Endothelial cell (in vitro differentiated cells): Measurements from ENCODE around the gene CRAMP1. TPM values are rescaled to one million over a fixed set of nuclear protein-coding genes. Genes with fewer than 3 reads are reported as not detected.

ENCODE experiments used
- DNase-seq: peaks from one replicate; pipeline ENCODE4 v3.0.0; 2021; ENCODE audit warnings: low spot score
- H3K27ac Mint-ChIP-seq: one replicate; pipeline ENCODE4 v1.8.0; 2021; ENCODE audit warnings: mixed read lengths, inconsistent platforms; ENCODE audit not compliant: unreplicated experiment
- H3K27me3 Mint-ChIP-seq: one replicate; pipeline ENCODE4 v1.8.0; 2021; ENCODE audit warnings: mild to moderate bottlenecking, moderate library complexity, mixed read lengths, inconsistent platforms; ENCODE audit not compliant: unreplicated experiment
- H3K36me3 Mint-ChIP-seq: one replicate; pipeline ENCODE4 v1.8.0; 2021; ENCODE audit warnings: mild to moderate bottlenecking, low read depth, mixed read lengths, inconsistent platforms; ENCODE audit not compliant: unreplicated experiment
- H3K4me1 Mint-ChIP-seq: one replicate; pipeline ENCODE4 v1.8.0; 2021; ENCODE audit warnings: mild to moderate bottlenecking, mixed read lengths, inconsistent platforms; ENCODE audit not compliant: unreplicated experiment
- H3K4me3 Mint-ChIP-seq: one replicate; pipeline ENCODE4 v1.8.0; 2021; ENCODE audit warnings: mild to moderate bottlenecking, mixed read lengths, inconsistent platforms; ENCODE audit not compliant: unreplicated experiment
- H3K9me3 Mint-ChIP-seq: one replicate; pipeline ENCODE4 v1.8.0; 2021; ENCODE audit warnings: mixed read lengths, inconsistent platforms; ENCODE audit not compliant: unreplicated experiment
- total RNA-seq: library from RNA; stranded (reverse); fragmentation: NEBNext Ultra II Directional; extraction: Animal tissue kit (Norgen Biotek cat#: 25700); gene quantifications from one replicate; pipeline ENCODE4 v1.2.1, GENCODE V29; 2021; ENCODE audit not compliant: unreplicated experiment
- TF ChIP-seq, protein P1 (sequence below): fragments of 200-600 bp; sonication (generic); IDR thresholded peaks from one replicate; pipeline ENCODE4 v1.5.0; 2021; ENCODE audit warnings: antibody characterized with exemption; ENCODE audit not compliant: unreplicated experiment

Gene CRAMP1
- total RNA-seq, 1 donor from 2014 or later = 46.8 TPM

DNA sequence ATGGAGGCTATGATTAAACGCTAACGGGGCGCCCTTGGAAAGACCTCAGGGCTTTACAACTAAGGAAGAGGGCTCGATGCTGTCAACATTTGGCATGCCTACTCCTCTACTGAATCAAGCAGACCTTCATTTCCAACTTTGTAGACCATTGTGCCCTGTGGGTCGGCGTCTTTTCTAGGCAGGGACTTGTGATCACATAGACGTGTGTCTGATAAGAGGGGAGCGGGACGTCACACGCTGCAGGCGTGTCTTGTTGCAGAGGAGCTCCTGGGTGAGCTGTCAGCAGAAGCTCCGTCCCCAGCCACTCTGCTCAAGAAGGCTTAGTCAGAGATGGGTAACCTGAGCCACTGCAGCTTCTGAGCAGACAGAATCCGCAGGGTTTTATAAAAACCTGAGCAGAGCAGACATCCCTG lies 96.6 kb downstream of the CRAMP1 start:
- Mint-ChIP-seq H3K27ac (no peak overlapping the region), H3K9me3 (no peaks in the 10 kb centered on the region), H3K4me1 (peaks cover 30% of the 10 kb centered on the region), H3K4me3 (no peak overlapping the region), H3K36me3 (peaks cover 8% of the 10 kb centered on the region), H3K27me3 (peaks cover 20% of the 10 kb centered on the region)
- TF ChIP-seq, protein P1, sequence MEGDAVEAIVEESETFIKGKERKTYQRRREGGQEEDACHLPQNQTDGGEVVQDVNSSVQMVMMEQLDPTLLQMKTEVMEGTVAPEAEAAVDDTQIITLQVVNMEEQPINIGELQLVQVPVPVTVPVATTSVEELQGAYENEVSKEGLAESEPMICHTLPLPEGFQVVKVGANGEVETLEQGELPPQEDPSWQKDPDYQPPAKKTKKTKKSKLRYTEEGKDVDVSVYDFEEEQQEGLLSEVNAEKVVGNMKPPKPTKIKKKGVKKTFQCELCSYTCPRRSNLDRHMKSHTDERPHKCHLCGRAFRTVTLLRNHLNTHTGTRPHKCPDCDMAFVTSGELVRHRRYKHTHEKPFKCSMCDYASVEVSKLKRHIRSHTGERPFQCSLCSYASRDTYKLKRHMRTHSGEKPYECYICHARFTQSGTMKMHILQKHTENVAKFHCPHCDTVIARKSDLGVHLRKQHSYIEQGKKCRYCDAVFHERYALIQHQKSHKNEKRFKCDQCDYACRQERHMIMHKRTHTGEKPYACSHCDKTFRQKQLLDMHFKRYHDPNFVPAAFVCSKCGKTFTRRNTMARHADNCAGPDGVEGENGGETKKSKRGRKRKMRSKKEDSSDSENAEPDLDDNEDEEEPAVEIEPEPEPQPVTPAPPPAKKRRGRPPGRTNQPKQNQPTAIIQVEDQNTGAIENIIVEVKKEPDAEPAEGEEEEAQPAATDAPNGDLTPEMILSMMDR = no peak
- DNase-seq = no peak

DNA sequence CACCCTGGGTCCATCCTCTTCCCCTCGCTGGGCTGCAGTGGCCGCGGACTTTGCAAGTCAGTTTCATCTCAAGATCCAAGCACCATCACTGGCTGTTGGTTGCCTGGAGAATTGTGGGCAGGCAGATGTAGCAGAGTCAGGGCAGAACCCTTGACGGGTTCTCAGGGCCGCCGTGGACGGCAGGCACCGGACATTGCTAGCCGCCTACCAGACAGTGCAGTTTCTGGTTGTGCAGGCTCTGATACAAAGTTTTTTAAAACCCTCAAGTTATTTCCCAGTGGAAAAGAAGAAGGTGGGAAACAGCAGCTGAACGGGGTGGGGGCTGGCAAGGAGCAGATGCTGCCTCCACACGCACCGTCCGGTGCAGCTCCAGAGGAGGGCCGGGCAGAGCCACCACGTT lies 97.2 kb downstream of the CRAMP1 start:
- H3K9me3 Mint-ChIP-seq = no peaks in the 10 kb centered on the region
- no peak for DNase-seq
- no peak overlapping the region for H3K4me3 Mint-ChIP-seq
- no peak overlapping the region for H3K27ac Mint-ChIP-seq
- TF ChIP-seq, protein P1 = no peak
- H3K4me1 Mint-ChIP-seq = peaks cover 36% of the 10 kb centered on the region
- H3K27me3 Mint-ChIP-seq = peaks cover 20% of the 10 kb centered on the region
- peaks cover 8% of the 10 kb centered on the region for H3K36me3 Mint-ChIP-seq

DNA sequence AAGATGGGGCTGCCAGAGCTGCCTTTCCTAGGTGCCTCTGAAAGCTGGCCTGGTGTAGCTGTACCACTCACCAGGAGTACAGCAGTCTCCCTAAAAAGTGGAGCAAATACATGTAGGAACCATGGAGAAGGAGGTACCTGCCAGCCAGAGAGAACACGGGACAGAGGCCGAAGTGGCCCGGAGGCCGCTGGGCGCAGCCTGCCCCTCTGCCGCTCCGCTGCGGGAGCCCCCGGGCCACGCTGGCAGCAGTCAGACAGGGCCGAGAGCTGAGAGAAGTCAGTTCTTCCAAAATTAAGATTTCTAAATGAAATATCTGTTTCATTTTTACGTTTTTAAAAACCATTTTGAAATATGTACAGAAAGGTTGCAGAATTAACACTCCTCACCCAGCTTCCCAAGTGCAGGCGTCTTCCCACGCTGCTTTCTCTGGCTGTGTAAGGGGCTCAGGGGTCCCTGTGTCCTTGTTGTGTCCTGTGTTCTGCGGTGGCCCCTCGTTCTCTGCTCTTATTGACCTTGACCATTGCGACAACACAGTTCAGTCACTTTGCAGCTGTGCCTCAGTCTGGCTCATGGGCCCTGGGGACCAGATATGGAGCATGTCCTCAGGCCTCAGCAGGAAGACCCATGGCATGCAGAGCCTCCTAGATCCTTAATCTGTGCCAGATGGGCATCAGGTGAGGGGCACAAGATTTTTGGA lies 98.8 kb downstream of the CRAMP1 start:
- Mint-ChIP-seq H3K4me1 (peaks cover 33% of the 10 kb centered on the region), H3K4me3 (no peak overlapping the region), H3K9me3 (no peaks in the 10 kb centered on the region), H3K36me3 (peaks cover 4% of the 10 kb centered on the region), H3K27me3 (peaks cover 11% of the 10 kb centered on the region), H3K27ac (no peak overlapping the region)
- DNase-seq = no peak
- TF ChIP-seq, protein P1 = no peak

DNA sequence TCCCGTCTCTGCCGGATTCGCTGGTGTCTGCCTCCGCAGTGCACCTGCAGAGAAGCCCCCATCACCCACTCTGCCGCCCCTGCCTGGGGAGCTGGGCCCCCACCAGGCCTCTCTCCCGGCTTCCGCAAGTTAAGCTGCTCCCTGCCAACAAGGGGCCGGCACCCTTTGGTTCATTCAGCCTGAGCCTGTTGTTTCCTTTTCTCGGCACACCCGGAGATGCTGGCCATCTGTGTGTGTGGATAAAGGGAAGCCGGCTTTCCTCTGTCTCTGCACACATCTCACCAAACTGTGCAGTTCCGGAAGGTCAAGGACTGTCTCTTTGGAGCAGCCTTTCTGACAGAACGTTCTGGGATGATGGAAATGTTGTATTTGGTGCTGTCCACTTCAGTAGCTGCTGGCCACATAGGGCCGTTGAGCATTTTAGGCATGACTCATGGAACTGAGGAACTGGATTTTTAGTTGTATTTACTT lies 100.7 kb downstream of the CRAMP1 start:
- no peak overlapping the region for H3K27ac Mint-ChIP-seq
- no peak for DNase-seq
- H3K36me3 Mint-ChIP-seq = no peaks in the 10 kb centered on the region
- peaks cover 2% of the 10 kb centered on the region for H3K27me3 Mint-ChIP-seq
- no peak overlapping the region for H3K4me3 Mint-ChIP-seq
- H3K4me1 Mint-ChIP-seq = peaks cover 24% of the 10 kb centered on the region
- TF ChIP-seq, protein P1 = no peak
- no peaks in the 10 kb centered on the region for H3K9me3 Mint-ChIP-seq

DNA sequence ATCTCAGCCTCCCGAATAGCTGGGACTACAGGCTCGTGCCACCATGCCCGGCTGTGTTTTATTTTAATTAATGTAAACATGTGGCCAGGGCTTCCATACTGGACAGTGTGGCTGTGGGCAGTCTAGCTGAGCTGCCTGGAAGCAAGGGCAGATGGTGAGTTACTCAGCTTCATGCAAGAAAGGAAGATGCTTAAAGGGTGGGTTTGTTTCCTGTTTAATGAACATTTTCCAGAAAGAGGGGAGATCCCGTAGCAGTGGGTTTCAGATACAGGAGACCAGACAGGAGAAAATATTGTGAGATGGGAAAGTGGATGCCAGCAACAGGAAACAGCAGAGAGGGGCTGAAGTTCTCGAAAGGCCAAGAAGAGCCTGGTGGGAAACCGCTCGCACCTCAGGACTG lies 101.2 kb downstream of the CRAMP1 start:
- Mint-ChIP-seq H3K27ac (no peak overlapping the region), H3K27me3 (peaks cover 1% of the 10 kb centered on the region), H3K9me3 (no peaks in the 10 kb centered on the region), H3K36me3 (no peaks in the 10 kb centered on the region), H3K4me3 (peak overlapping the region; percentile 26), H3K4me1 (peaks cover 22% of the 10 kb centered on the region)
- TF ChIP-seq, protein P1 = no peak
- DNase-seq = no peak
